Kidney tubule cell (primary cell): ENCODE results near the gene WDR27.
"Not testable (repeated sequence)": the region's sequence is repeated elsewhere in the genome, so short reads cannot be mapped to it uniquely, and the experiment has no call there.

Source experiments
- DNase-seq: peaks from one replicate; pipeline ENCODE4 v3.0.0-alpha.2; 2018; ENCODE audit warnings: low spot score

Gene WDR27

DNA sequence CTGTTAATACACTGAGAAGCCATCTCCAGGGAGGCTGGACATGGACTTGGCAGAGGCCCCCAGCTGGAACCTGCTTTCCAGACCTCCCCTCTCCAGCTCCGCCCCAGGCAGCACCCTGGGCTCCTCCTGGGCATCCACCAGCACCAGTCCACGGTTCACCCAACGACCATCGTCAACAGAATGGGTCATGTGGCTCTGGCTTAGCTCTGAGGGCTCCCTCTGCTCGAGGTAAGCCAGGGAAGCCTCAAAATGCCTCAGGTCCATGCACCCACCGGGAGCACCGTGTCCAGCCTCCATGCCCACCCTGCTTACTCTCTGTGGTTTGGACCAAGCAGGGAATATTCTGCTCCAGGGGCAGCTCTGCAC, 40.5 kb downstream of the WDR27 start:
- no peak for DNase-seq

DNA sequence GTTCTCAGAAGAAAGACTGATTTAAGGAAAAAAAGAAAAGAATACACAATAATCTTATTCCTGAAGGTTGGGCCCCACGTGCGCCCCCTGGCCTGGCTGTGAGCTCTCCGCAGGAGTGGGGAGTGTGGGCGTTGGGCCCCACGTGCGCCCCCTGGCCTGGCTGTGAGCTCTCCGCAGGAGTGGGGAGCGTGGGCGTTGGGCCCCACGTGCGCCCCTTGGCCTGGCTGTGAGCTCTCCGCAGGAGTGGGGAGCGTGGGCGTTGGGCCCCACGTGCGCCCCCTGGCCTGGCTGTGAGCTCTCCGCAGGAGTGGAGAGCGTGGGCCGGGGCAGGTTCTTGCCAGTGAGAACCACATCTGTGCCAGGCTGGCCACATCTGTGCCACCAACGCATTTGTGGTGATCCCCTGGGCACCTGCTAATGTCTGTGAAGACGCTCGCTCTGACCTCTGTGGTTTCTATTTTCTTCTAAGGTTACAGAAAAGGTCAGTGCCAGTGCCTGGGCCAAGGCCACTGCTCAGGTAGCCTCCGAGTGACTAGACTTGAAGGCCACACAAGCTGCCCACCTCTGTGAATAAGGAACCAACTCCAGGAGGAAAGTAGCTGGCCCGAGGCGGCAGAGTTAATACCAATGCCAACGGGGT, 41.0 kb downstream of the WDR27 start:
- no peak for DNase-seq

DNA sequence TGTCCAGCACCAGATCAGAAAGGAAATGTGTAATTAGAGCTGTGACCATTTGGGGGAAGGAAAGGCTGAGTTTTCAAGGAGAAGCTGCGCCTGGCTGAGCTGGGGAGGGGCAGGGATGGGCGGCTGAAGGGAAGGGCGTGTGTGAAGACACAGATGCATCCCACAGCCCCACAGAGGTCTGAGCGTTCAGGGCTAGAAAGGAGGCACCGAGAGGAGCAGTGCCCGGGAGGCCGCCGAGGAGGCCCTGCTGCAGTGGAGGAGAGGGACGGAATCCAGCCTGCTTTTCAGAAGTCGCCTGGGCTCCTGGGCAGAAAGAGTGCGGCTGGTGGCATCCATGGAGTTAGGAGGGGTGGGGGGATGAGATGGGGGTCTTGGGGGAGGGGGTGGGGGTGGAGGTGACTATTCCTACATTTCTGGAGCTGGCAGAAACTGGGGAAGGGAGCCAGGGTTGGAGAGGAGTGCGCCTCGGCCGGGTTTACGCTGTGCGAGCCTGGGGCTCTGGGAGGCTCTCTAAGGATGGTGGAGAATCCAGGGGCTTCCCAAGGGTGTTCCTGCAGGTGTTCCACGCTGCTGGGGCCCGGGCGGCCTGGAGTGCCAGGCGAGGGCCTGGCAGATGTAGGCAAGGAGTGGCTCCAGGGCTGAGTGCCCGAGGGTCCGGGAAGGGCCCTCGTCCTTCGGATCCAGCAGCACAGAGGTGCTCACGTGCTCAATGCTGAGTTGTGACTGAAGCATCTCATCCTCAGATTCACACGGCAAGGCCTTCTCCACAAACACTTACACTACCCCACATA, 41.8 kb downstream of the WDR27 start:
- DNase-seq: no peak

DNA sequence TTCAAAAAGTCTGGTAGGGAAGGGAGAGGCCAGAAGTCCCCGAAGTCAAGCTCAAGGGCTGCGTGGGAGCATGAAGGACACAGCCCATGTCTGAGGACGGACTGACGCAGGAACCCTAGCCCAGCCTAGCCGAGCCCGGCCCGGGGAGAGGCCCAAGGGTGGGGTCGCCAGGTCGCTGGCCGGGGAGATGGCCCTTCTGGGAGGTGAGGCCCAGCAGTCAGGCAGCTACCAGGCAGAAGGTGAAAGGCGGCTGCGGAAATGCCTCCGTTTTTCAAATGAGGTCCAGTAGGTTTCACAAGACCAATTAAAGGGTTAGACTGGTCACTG, 44.6 kb downstream of the WDR27 start:
- no peak for DNase-seq

DNA sequence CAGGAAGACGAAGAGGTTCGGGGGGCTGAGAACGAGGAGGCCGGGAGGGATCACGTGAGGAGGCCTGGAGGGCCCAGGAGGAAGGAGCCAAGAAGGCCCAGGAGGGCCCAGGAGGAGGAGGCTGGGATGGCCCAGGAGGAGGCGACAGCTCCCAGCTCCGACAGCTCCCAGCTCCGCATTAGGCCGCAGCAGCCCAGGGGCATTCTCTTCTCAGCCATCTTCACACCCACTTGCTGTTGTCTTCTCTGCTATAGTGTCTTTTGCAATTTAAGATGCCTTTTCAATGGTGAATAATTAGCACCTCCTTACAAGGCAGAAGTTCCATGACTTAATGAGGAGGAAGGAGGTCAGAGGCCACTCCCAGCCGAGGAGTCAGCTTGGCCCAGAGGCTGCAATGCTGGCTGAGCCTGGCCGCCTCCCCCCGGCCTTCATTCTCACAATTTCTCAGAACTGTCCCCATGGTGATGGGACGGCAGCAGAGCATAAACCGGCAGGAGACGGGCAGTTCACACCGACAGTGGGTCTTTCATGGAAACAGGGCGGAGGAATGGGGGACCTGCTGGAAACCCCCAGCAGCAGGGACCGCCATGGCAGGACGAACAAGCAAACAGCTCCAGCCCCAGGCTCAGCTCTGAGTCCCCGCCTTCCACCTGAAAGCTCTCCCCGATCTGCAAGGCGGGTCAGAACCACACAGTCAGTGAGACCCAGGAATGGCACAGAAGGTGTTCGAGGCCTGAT, 45.1 kb downstream of the WDR27 start:
- no peak for DNase-seq

DNA sequence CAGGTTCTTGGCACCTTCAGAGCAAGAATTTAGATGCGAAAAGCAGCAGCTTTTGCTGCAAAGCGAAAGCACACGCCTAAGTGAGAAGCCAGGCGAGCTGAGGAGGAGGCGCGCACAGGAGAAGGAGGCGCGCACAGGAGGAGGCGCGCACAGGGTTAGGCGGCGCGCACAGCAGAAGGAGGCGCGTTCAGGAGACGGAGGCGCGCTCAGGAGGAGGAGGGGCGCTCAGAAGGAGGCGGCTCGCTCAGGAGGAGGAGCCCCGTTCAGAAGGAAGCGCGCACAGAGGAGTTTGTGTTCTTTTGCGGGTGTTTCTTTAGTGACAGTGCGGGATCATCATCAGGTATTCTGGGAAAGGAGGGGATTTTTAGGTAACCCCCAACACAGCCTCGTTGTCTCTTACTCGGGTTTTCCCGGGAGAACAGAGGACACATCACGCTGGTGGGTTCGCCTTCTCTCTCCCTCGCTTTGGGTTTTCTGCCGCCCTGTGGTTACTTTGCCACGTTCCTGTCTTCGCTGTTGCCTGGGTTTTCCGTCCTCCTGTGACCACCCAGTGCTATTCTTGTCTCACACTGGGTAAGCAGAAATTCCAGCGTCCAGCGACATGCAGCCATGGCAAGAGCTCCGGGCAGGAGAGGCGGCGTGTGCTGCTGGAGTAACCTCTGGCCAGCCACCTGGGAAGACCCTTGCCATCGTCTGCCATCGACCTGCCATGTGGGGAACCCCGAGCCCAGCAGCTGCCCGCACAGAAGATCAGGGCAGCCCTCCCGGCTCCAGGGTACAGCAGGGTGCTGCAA, 47.0 kb downstream of the WDR27 start:
- peak; percentile 66 for DNase-seq

DNA sequence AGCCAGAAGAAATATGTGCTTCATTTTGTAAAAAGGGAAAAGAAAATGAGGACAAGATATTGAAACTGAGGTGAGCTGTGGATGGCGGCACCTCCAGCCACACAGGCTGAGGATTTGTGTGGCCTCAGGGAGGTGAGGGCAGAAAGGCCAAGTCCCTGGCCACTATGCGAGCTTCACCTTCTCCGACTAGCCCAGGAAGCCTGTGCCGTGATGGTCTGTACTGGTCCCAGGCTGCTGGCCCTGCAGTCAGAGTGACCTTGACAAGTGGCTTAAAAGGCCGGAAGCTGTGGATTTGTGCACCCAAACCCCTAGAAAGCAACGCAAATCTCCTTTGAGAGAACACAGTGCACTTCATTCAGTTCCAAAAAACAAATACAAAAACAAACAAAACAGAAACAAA, 48.1 kb downstream of the WDR27 start:
- no peak for DNase-seq

DNA sequence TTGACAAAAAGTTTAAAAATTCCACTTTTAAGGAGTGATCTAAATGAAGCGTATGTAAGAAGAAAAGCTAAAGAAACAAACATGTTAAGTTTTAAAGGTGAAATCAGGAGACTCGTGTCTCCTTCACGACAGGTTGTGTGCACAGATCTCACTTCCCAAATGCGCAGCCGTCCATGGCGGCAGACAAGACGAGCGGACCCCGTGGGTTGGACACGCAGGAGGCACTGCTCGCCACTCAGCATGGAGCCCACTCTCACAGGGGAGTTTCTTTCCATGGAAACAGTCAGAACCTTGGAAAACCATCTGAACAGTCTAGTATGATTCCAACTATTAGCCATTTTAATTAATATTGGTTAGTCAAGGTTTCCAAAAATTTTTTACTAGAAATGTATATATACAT, 48.9 kb downstream of the WDR27 start:
- no peak for DNase-seq

DNA sequence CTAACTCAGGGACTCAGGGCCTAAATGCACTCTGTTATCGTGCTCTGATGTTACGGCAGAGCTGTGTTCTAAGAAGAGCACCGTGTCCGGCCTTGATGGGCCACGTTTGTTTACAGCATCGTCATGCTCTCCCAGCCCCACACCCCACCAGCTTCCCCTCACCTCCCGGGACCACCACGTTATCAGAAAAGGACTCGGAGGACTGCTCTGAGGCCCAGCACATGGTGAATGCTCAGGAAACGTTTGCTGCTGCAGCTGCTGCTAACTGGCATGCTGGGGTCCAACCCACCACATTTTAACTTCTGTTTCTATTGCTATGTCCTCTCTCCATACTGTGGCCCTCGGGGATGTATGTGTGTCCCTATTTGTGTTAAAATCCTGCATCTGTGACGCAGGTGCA, 50.3 kb downstream of the WDR27 start:
- DNase-seq: no peak

DNA sequence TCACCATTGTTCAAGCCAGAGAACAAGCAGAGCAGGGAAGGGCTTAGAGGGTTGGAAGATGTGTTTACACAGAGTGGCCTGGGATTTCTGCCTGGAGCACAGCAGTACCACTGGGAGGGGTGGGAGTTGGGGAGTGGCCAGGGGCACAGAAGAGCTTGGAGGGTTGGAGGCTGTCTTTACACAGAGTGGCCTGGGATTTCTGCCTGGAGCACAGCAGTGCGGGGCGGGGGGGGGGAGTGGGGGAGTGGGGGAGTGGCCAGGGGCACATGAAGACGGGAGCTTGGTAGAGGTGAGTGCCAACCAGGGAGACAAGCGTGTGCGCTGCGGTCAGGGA, 50.9 kb downstream of the WDR27 start:
- DNase-seq: no peak

DNA sequence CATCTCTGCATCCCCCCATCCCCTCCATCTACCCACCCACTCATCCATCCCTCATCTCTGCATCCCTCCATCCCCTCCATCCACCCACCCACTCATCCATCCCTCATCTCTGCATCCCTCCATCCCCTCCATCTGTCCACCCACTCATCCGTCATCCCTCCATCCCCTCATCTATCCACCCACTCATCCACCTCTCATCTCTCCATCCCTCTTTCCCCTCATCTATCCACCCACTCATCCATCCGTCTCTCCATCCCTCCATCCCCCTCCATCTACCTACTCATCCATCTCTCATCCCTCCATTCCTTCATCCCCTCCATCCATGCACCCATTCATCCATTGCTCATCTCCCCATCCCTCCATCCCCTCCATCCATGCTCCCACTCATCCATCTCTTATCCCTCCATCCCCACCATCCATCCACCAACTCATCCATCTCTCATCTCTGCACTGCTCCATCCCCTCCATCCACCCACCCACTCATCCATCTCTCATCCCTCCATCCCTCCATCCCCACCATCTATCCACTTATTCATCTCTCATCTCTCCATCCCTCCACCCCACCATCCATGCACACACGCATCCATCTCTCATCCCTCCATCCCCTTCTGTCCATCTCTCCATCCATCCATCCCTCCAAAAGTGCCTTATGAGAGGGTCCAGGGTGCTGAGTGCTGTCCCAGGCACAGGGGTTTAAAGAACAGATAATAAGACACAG, 51.4 kb downstream of the WDR27 start:
- no peak for DNase-seq

DNA sequence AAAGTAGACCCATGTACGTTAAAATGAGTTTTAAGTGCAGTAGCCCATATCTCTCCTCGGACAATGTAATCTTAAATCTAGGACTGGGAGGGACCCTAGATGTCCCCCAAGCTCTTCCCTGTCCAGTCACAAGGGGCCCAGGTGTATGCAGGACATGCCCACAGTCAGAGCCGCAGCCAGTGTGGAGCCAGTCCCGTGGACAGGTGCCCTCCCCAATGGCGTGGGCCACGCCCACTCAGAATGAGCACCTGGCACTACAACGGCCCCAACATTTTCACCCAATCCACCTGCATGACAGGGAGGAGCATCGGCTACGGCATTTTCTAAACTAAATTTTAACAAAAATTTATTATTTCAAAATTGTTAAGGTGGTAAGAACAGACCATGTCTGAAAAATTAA, 53.2 kb downstream of the WDR27 start:
- DNase-seq: no peak

DNA sequence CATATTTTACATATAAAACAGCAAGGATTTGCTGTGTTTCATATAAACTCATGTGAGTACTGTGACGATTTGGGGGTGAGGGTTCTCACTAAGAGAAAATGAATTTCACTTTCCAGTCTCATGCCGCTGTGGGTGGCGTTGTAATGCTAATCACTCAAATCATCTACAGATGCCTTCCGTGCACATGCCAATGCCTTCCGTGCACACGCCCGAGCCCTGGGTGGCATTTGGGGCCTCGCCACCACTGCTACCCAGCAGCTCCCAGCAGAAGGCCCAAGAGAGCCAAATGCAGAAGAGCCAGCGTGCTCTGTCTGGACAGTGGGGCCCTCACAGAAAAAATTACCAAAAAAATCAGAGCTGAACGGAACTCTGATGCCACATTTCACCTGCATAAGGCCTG, 53.7 kb downstream of the WDR27 start:
- no peak for DNase-seq

DNA sequence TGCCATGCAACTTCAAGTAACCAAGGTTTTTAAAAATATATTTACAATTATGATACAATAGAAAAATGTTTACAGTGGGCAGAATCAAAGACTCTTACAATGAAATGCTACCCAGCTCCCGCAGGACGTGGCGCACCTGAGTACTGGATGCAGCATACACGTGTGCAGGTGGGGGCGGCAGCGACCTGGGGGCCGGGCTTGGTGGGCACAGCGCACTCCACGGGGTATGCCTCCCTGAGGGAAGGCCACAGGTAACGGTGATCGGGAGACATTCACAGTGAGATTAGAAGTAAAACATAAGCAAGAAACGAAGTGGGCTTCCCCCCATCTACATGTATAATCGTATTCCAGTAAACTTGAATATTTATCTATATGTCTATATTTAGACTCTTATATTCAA, 54.2 kb downstream of the WDR27 start:
- DNase-seq: no peak

DNA sequence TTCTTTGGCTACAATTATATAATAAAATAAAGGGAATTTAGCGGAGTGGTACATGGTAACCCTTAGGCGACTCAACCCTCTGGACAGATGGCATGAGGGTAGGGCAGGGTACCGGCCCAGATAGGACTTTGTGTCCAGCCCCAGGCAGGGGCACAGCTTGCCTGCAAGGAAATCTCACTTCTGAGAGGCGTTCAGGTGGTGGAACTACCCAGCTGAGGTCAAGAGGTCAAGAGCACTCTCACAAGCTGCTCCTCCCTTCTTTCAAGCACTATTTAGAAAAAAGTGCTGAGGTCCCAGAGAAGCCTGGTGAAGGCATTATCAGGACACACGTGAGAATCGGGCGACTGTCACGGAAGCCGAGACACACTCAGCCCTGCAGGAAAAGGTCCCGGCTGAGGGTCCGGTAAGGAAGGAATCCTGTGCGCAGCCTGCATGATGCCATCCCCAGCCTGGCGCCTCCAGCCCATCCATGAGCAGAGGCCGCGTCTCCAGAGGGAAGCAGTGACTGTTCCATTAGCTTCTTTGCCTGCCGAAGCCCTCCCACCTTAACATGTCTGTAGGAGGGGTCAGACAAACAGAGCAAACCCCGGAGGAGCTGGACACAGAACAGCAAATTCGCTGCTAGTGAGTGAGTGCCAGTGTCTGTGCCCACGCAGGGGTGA, 54.8 kb downstream of the WDR27 start:
- no peak for DNase-seq

DNA sequence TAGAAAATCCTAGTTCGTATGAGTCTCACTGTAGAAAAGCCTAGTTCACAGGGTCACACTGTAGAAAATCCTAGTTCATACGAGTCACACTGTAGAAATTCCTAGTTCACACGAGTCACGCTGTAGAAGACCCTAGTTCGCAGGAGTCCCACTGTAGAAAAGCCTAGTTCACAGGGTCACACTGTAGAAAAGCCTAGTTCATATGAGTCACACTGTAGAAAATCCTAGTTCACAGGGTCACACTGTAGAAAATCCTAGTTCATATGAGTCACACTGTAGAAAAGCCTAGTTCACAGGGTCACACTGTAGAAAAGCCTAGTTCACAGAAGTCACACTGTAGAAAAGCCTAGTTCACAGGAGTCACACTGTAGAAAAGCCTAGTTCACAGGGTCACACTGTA, 56.4 kb downstream of the WDR27 start:
- not testable (repeated sequence) for DNase-seq

DNA sequence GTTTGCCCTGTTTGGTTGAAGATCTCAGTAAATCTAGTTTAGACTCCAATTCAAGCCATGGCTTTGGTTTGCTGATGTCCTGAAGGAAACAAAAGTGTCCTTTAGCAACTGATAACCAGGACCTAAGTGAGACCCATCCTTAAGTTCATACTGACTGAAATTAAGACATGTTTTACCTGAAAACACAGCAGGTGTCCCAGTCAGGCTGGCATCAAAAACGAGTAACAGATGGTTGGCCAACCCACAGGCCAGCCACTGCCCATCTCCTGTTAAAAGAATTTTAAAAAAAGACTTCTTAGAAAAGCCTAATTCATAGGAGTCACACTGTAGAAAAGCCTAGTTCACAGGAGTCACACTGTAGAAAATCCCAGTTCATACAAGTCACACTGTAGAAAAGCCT, 58.3 kb downstream of the WDR27 start:
- no peak for DNase-seq

DNA sequence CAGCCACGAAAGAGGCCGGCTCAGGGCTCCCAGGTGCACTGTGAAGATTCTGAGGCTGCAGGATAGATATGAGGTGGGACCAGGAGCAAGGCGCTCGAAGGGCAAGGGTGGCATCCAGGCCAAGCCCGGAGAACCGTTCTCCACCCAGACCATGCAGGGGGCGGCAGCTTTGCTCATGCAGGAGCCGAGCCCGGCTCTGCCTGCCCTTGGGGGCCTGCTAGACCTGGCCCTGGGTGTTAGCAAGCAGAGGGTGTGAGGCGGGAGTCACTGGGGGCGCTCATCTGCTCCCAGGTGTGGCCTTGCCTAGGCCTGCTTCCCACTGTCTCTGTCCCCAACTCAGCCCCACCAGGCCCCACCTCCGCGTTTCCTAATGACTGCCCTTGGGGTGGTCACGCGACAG, 59.4 kb downstream of the WDR27 start:
- no peak for DNase-seq

DNA sequence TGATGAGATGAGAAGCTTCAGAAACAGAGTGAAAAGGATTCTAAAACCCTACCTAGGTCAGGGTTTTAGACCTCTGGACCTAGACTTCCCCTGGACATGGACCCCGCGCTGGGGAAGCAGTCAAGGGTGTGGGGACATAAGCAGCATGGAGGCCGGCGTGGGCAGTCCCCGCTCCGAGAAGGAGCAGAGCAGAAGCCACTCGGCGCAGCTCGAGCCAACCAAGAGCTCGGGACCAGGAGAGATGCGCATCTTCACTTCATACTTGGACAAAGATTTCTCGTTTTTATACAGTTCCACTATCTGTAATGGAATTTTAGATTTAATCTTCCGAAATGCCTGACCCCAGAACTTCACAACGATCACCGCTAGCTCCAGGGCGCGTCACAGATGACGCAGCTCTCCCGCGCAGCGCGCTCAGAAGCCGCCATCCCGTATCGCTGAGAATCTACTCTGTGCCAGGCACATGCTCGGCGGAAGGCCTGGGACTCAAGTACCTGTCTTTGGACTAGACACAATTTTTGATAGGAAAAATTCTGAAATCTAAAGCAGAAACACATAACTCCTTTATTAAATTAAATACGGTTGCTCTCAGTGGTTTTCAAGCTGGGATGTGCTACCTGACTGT, 60.3 kb downstream of the WDR27 start:
- DNase-seq: no peak

DNA sequence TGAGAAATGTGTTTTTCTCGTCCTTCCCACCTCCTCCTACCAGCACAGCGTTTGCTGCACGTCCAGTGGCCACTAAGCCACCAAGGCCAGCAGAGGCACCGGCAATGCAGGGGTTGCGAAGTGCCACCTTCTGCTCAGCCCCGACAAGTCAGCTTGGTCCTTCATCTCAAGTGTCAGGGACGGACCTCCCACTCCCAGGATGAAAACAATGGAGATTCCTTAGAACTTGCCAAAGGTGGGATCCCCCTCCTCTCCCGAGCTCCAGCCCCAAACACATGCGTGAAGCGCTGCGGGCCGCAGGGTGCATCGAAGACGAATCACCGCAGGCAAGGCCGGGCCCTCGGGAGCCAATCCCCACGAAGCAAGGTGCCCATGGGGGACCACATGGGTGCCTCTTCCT, 60.8 kb downstream of the WDR27 start:
- DNase-seq: no peak

DNA sequence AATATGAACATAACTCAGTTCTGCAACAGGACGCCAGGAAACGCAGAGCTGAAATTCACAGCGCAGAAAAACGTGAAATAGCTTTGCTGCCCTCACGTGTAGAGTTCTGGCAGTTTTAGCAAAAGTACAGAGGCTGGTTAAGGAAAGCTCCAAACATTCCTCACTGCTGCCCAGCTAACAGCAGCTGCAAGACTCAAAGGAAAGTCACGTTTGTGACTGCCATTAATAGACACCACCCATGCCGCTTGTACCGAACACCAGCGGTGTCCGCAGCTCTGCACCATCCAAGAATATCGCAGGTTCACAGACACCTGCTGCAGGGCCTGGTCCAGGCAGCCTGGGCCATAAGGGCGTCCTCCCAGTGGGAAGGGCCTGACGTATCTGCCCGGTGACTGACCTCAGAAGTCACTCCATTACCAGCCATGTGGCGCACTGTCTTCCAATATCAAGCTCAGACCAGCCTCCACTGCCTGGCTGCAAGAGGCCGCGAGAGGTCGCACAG, 61.4 kb downstream of the WDR27 start:
- DNase-seq: no peak
